H9 (cell line): ENCODE measurements around the gene B4GALNT1. TPM values are rescaled to one million over a fixed set of nuclear protein-coding genes. Genes with fewer than 3 reads are reported as not detected.

ENCODE experiments used
- DNase-seq: peaks from one replicate; pipeline ENCODE4 v3.0.0-alpha.2; 2017
- H2AFZ ChIP-seq: one replicate; pipeline ENCODE4 v1.6.1; 2013; ENCODE audit warnings: mild to moderate bottlenecking, low read length, control low read depth, moderate library complexity
- H2AK5ac ChIP-seq: 2 replicates; pipeline ENCODE4 v1.6.1; 2013; ENCODE audit warnings: low read length, control low read depth, mixed read lengths; ENCODE audit not compliant: insufficient read length
- H2BK120ac ChIP-seq: one replicate; pipeline ENCODE4 v1.6.1; 2013; ENCODE audit warnings: low read depth, mild to moderate bottlenecking, low read length, control low read depth, inconsistent platforms; ENCODE audit not compliant: poor library complexity, severe bottlenecking
- H2BK12ac ChIP-seq: 2 replicates; pipeline ENCODE4 v1.6.1; 2013; ENCODE audit warnings: low read length, control low read depth, mixed read lengths, low read depth; ENCODE audit not compliant: insufficient read length
- H2BK15ac ChIP-seq: 2 replicates; pipeline ENCODE4 v1.6.1; 2013; ENCODE audit warnings: low read depth, low read length, control low read depth
- H2BK20ac ChIP-seq: one replicate; pipeline ENCODE4 v1.6.1; 2013; ENCODE audit warnings: low read depth, mild to moderate bottlenecking, low read length, control low read depth, inconsistent platforms; ENCODE audit not compliant: poor library complexity, severe bottlenecking
- H2BK5ac ChIP-seq: 2 replicates; pipeline ENCODE4 v1.6.1; 2013; ENCODE audit warnings: low read length, control low read depth, mixed read lengths; ENCODE audit not compliant: insufficient read length
- H3K14ac ChIP-seq: 2 replicates; pipeline ENCODE4 v1.6.1; 2013; ENCODE audit warnings: low read length, control low read depth; ENCODE audit not compliant: insufficient read depth
- H3K18ac ChIP-seq: 2 replicates; pipeline ENCODE4 v1.6.1; 2013; ENCODE audit warnings: low read depth, mild to moderate bottlenecking, mixed read lengths, low read length, control low read depth; ENCODE audit not compliant: insufficient read length
- H3K23ac ChIP-seq: 2 replicates; pipeline ENCODE4 v1.6.1; 2013; ENCODE audit warnings: low read length, control low read depth, mixed read lengths, low read depth; ENCODE audit not compliant: insufficient read length
- H3K23me2 ChIP-seq: 2 replicates; pipeline ENCODE4 v1.6.1; 2013; ENCODE audit warnings: low read depth, mild to moderate bottlenecking, mixed read lengths, low read length, control low read depth; ENCODE audit not compliant: insufficient read length, poor library complexity, severe bottlenecking
- H3K27ac ChIP-seq: 2 replicates; pipeline ENCODE4 v1.5.1; 2013; ENCODE audit warnings: low read length, control low read depth, mixed read lengths, low read depth; ENCODE audit not compliant: insufficient read length
- H3K27me3 ChIP-seq: 2 replicates; pipeline ENCODE4 v1.6.1; 2013; ENCODE audit warnings: low read length, control low read depth, inconsistent platforms; ENCODE audit not compliant: insufficient read depth
- H3K4ac ChIP-seq: 2 replicates; pipeline ENCODE4 v1.6.1; 2013; ENCODE audit warnings: low read depth, mild to moderate bottlenecking, control low read depth, inconsistent platforms, low read length, moderate library complexity
- H3K4me1 ChIP-seq: 2 replicates; pipeline ENCODE4 v1.6.1; 2013; ENCODE audit warnings: low read length, control low read depth, inconsistent platforms; ENCODE audit not compliant: insufficient read depth
- H3K4me2 ChIP-seq: 2 replicates; pipeline ENCODE4 v1.6.1; 2013; ENCODE audit warnings: low read length, control low read depth, mixed read lengths; ENCODE audit not compliant: insufficient read length, insufficient read depth
- H3K56ac ChIP-seq: 2 replicates; pipeline ENCODE4 v1.6.1; 2013; ENCODE audit warnings: low read depth, mild to moderate bottlenecking, mixed read lengths, low read length, control low read depth; ENCODE audit not compliant: insufficient read length
- H3K79me1 ChIP-seq: 2 replicates; pipeline ENCODE4 v1.6.1; 2013; ENCODE audit warnings: low read depth, mild to moderate bottlenecking, moderate library complexity, low read length, control low read depth, inconsistent platforms; ENCODE audit not compliant: insufficient read depth, poor library complexity, severe bottlenecking
- H3K79me2 ChIP-seq: 2 replicates; pipeline ENCODE4 v1.6.1; 2013; ENCODE audit warnings: low read length, control low read depth, inconsistent platforms; ENCODE audit not compliant: insufficient read depth
- H3K9ac ChIP-seq: 2 replicates; pipeline ENCODE4 v1.6.1; 2013; ENCODE audit warnings: low read length, control low read depth, mixed read lengths; ENCODE audit not compliant: insufficient read length; ENCODE audit errors: extremely low read depth
- H3K9me3 ChIP-seq: one replicate; pipeline ENCODE4 v1.6.1; 2013; ENCODE audit warnings: low read depth, low read length, inconsistent platforms; ENCODE audit not compliant: control insufficient read depth
- H3T11ph ChIP-seq: one replicate; pipeline ENCODE4 v1.6.1; 2013; ENCODE audit warnings: mild to moderate bottlenecking, low read length, control low read depth, inconsistent platforms
- H4K20me1 ChIP-seq: one replicate; pipeline ENCODE4 v1.6.1; 2013; ENCODE audit not compliant: control insufficient read depth, insufficient read length, insufficient read depth
- H4K5ac ChIP-seq: 2 replicates; pipeline ENCODE4 v1.6.1; 2013; ENCODE audit warnings: low read depth, mild to moderate bottlenecking, mixed read lengths, low read length, control low read depth; ENCODE audit not compliant: insufficient read length
- H4K8ac ChIP-seq: replicated peaks from 2 replicates; pipeline ENCODE4 v1.6.1; 2013; ENCODE audit warnings: low read length, control low read depth, mixed read lengths, low read depth; ENCODE audit not compliant: insufficient read length
- H4K91ac ChIP-seq: 2 replicates; pipeline ENCODE4 v1.6.1; 2013; ENCODE audit warnings: low read depth, mild to moderate bottlenecking, moderate library complexity, mixed read lengths, low read length, control low read depth; ENCODE audit not compliant: insufficient read length
- H3K27ac Mint-ChIP-seq, 3 experiments: 2 replicates in 2 of 3; 3 replicates in 1 of 3; pipeline ENCODE4 v1.8.0; 2020 to 2021; ENCODE audit warnings: mixed read lengths in 3 of 3, mild to moderate bottlenecking in 1 of 3, moderate library complexity in 1 of 3
- H3K27me3 Mint-ChIP-seq: 2 replicates; pipeline ENCODE4 v1.8.0; 2021; ENCODE audit warnings: low read depth, mild to moderate bottlenecking, moderate library complexity, mixed read lengths
- H3K36me3 Mint-ChIP-seq, 3 experiments: 2 replicates in 2 of 3; 3 replicates in 1 of 3; pipeline ENCODE4 v1.8.0; 2020 to 2021; ENCODE audit warnings: low read depth in 3 of 3, mixed read lengths in 3 of 3; ENCODE audit not compliant: insufficient read depth in 1 of 3
- H3K4me1 Mint-ChIP-seq, 2 experiments: 2 replicates each; pipeline ENCODE4 v1.8.0; 2020; ENCODE audit warnings: mixed read lengths in 2 of 2
- H3K4me3 Mint-ChIP-seq, 2 experiments: 2 replicates in 1 of 2; 3 replicates in 1 of 2; pipeline ENCODE4 v1.8.0; 2020 to 2021; ENCODE audit warnings: mild to moderate bottlenecking in 2 of 2, mixed read lengths in 2 of 2, moderate library complexity in 1 of 2
- H3K9me3 Mint-ChIP-seq, 2 experiments: 2 replicates in 1 of 2; 3 replicates in 1 of 2; pipeline ENCODE4 v1.8.0; 2020; ENCODE audit warnings: mild to moderate bottlenecking in 2 of 2, mixed read lengths in 2 of 2, moderate library complexity in 1 of 2
- CTCF ChIP-seq: fragments of 200-600 bp; sonication (generic); conservative IDR thresholded peaks from 3 replicates; pipeline ENCODE4 v1.8.0; 2021; ENCODE audit warnings: antibody characterized with exemption, mild to moderate bottlenecking
- WGBS: extraction: QIAGEN DNeasy Blood & Tissue Kit; methylation state at CpG from one replicate; pipeline ENCODE4 v1.1.7; 2013; ENCODE audit warnings: missing lambda C conversion rate, low lambda C conversion rate, mixed read lengths; ENCODE audit not compliant: insufficient read length; ENCODE audit errors: extremely low coverage; 5-methylcytosine and 5-hydroxymethylcytosine counted together
- total RNA-seq: library from RNA; stranded (reverse); gene quantifications from 2 replicates; pipeline ENCODE4 v1.2.1, GENCODE V29; 2021

B4GALNT1 gene
- total RNA-seq, 1 experiment from 2014 or later, result 2.3 TPM

- H2BK20ac ChIP-seq, result no peak overlapping the region
- no peaks in the 10 kb centered on the region for H3K27me3 Mint-ChIP-seq
- H3K18ac ChIP-seq, result no peak overlapping the region
- no peak overlapping the region for H2BK12ac ChIP-seq
- no peak overlapping the region for H3K9ac ChIP-seq
- DNase-seq, result peak; percentile 85
- H3K79me1 ChIP-seq, result no peaks in the 10 kb centered on the region
- no peaks in the 10 kb centered on the region for H3K79me2 ChIP-seq
- H2BK5ac ChIP-seq, result no peak overlapping the region
- no peak overlapping the region for H2AFZ ChIP-seq
- no peak overlapping the region for H4K5ac ChIP-seq
- no peak overlapping the region for H4K91ac ChIP-seq
- peak overlapping the region in 1 of 2 experiments; percentile 53; a peak in 2 of 5 replicates for H3K4me3 Mint-ChIP-seq
- H3K27ac ChIP-seq, result no peak overlapping the region
- H2BK15ac ChIP-seq, result no peak overlapping the region
- H3K23me2 ChIP-seq, result no peaks in the 10 kb centered on the region
- H3K9me3 ChIP-seq, result no peaks in the 10 kb centered on the region
- no peak overlapping the region for H3T11ph ChIP-seq
- H3K36me3 Mint-ChIP-seq, result peaks cover 20 to 52% (median 39%) of the 10 kb centered on the region in 3 experiments
- no peaks in the 10 kb centered on the region for H3K9me3 Mint-ChIP-seq
- H3K23ac ChIP-seq, result no peak overlapping the region
- no CpG with 5 or more reads among the region's 13 CpGs for WGBS
- no peaks in the 10 kb centered on the region for H3K27me3 ChIP-seq
- no peaks in the 10 kb centered on the region for H4K20me1 ChIP-seq
- H3K56ac ChIP-seq, result no peak overlapping the region
- no peak overlapping the region for H4K8ac ChIP-seq
- H3K4me1 Mint-ChIP-seq, result peaks cover 0 to 2% of the 10 kb centered on the region in 2 experiments; a peak in 1 of 4 replicates
- no peak overlapping the region for H3K4ac ChIP-seq
- TF ChIP-seq CTCF, result peak; percentile 96
- H3K14ac ChIP-seq, result no peak overlapping the region
- H2AK5ac ChIP-seq, result no peak overlapping the region
- no peak overlapping the region for H3K4me2 ChIP-seq
- H3K27ac Mint-ChIP-seq, result no peak overlapping the region; a peak in 1 of 7 replicates
- H2BK120ac ChIP-seq, result no peak overlapping the region
- H3K4me1 ChIP-seq, result no peaks in the 10 kb centered on the region
Measured at GRCh38 chr12:57583008-57583831, 49.8 kb downstream of the B4GALNT1 start.
